HG03025 (cell line): Measurements from ENCODE around the gene NAALADL2.
"Not testable (repeated sequence)": the region's sequence is repeated elsewhere in the genome, so short reads cannot be mapped to it uniquely, and the experiment has no call there.

Experiments used
- ATAC-seq: cut with Tn5 transposase; IDR thresholded peaks from one replicate; pipeline ENCODE4 v1.9.1; 2021; ENCODE audit warnings: mild to moderate bottlenecking, moderate library complexity; ENCODE audit not compliant: unreplicated experiment, low FRiP score

Gene NAALADL2

GRCh38 chr3:175246234-175246633 lies 387.1 kb downstream of the NAALADL2 start:
- ATAC-seq = no peak

GRCh38 chr3:175246766-175247165 lies 387.6 kb downstream of the NAALADL2 start:
- no peak for ATAC-seq

GRCh38 chr3:175247629-175248028 lies 388.5 kb downstream of the NAALADL2 start:
- ATAC-seq = no peak

- ATAC-seq = no peak
These were observed 389.7 kb downstream of the NAALADL2 start for GRCh38 chr3:175248832-175249231.

GRCh38 chr3:175255698-175256097 lies 396.6 kb downstream of the NAALADL2 start:
- ATAC-seq = no peak

- no peak for ATAC-seq
These were observed 398.0 kb downstream of the NAALADL2 start for GRCh38 chr3:175257123-175257522.

- ATAC-seq = no peak
These were observed 399.6 kb downstream of the NAALADL2 start for GRCh38 chr3:175258763-175259162.

GRCh38 chr3:175260145-175260794 lies 401.1 kb downstream of the NAALADL2 start:
- ATAC-seq = no peak

- ATAC-seq = no peak
These were observed 407.3 kb downstream of the NAALADL2 start for GRCh38 chr3:175266478-175266877.

GRCh38 chr3:175267121-175267531 lies 408.0 kb downstream of the NAALADL2 start:
- no peak for ATAC-seq

- no peak for ATAC-seq
These were observed 408.4 kb downstream of the NAALADL2 start for GRCh38 chr3:175267561-175267960.

GRCh38 chr3:175269394-175269793 lies 410.3 kb downstream of the NAALADL2 start:
- ATAC-seq = no peak

GRCh38 chr3:175270198-175270837 lies 411.2 kb downstream of the NAALADL2 start:
- no peak for ATAC-seq

- no peak for ATAC-seq
These were observed 411.7 kb downstream of the NAALADL2 start for GRCh38 chr3:175270866-175271265.

GRCh38 chr3:175271465-175271864 lies 412.3 kb downstream of the NAALADL2 start:
- not testable (repeated sequence) for ATAC-seq

- ATAC-seq = no peak
These were observed 413.3 kb downstream of the NAALADL2 start for GRCh38 chr3:175272392-175272791.

GRCh38 chr3:175273573-175273972 lies 414.4 kb downstream of the NAALADL2 start:
- no peak for ATAC-seq

GRCh38 chr3:175274056-175274455 lies 414.9 kb downstream of the NAALADL2 start:
- ATAC-seq = no peak

- no peak for ATAC-seq
These were observed 415.5 kb downstream of the NAALADL2 start for GRCh38 chr3:175274474-175275218.

- no peak for ATAC-seq
These were observed 419.5 kb downstream of the NAALADL2 start for GRCh38 chr3:175278680-175279079.

- no peak for ATAC-seq
These were observed 420.3 kb downstream of the NAALADL2 start for GRCh38 chr3:175279457-175279856.

- ATAC-seq = no peak
These were observed 420.8 kb downstream of the NAALADL2 start for GRCh38 chr3:175279911-175280310.
